H9 (cell line): ENCODE measurements around the gene ANKRD2. TPM values are rescaled to one million over a fixed set of nuclear protein-coding genes. Genes with fewer than 3 reads are reported as not detected.

ENCODE experiments used
- DNase-seq: peaks from one replicate; pipeline ENCODE4 v3.0.0-alpha.2; 2017
- H2AFZ ChIP-seq: one replicate; pipeline ENCODE4 v1.6.1; 2013; ENCODE audit warnings: mild to moderate bottlenecking, low read length, control low read depth, moderate library complexity
- H2AK5ac ChIP-seq: 2 replicates; pipeline ENCODE4 v1.6.1; 2013; ENCODE audit warnings: low read length, control low read depth, mixed read lengths; ENCODE audit not compliant: insufficient read length
- H2BK120ac ChIP-seq: one replicate; pipeline ENCODE4 v1.6.1; 2013; ENCODE audit warnings: low read depth, mild to moderate bottlenecking, low read length, control low read depth, inconsistent platforms; ENCODE audit not compliant: poor library complexity, severe bottlenecking
- H2BK12ac ChIP-seq: 2 replicates; pipeline ENCODE4 v1.6.1; 2013; ENCODE audit warnings: low read length, control low read depth, mixed read lengths, low read depth; ENCODE audit not compliant: insufficient read length
- H2BK15ac ChIP-seq: 2 replicates; pipeline ENCODE4 v1.6.1; 2013; ENCODE audit warnings: low read depth, low read length, control low read depth
- H2BK20ac ChIP-seq: one replicate; pipeline ENCODE4 v1.6.1; 2013; ENCODE audit warnings: low read depth, mild to moderate bottlenecking, low read length, control low read depth, inconsistent platforms; ENCODE audit not compliant: poor library complexity, severe bottlenecking
- H2BK5ac ChIP-seq: 2 replicates; pipeline ENCODE4 v1.6.1; 2013; ENCODE audit warnings: low read length, control low read depth, mixed read lengths; ENCODE audit not compliant: insufficient read length
- H3K14ac ChIP-seq: 2 replicates; pipeline ENCODE4 v1.6.1; 2013; ENCODE audit warnings: low read length, control low read depth; ENCODE audit not compliant: insufficient read depth
- H3K18ac ChIP-seq: 2 replicates; pipeline ENCODE4 v1.6.1; 2013; ENCODE audit warnings: low read depth, mild to moderate bottlenecking, mixed read lengths, low read length, control low read depth; ENCODE audit not compliant: insufficient read length
- H3K23ac ChIP-seq: 2 replicates; pipeline ENCODE4 v1.6.1; 2013; ENCODE audit warnings: low read length, control low read depth, mixed read lengths, low read depth; ENCODE audit not compliant: insufficient read length
- H3K23me2 ChIP-seq: 2 replicates; pipeline ENCODE4 v1.6.1; 2013; ENCODE audit warnings: low read depth, mild to moderate bottlenecking, mixed read lengths, low read length, control low read depth; ENCODE audit not compliant: insufficient read length, poor library complexity, severe bottlenecking
- H3K27ac ChIP-seq: 2 replicates; pipeline ENCODE4 v1.5.1; 2013; ENCODE audit warnings: low read length, control low read depth, mixed read lengths, low read depth; ENCODE audit not compliant: insufficient read length
- H3K27me3 ChIP-seq: 2 replicates; pipeline ENCODE4 v1.6.1; 2013; ENCODE audit warnings: low read length, control low read depth, inconsistent platforms; ENCODE audit not compliant: insufficient read depth
- H3K4ac ChIP-seq: 2 replicates; pipeline ENCODE4 v1.6.1; 2013; ENCODE audit warnings: low read depth, mild to moderate bottlenecking, control low read depth, inconsistent platforms, low read length, moderate library complexity
- H3K4me1 ChIP-seq: 2 replicates; pipeline ENCODE4 v1.6.1; 2013; ENCODE audit warnings: low read length, control low read depth, inconsistent platforms; ENCODE audit not compliant: insufficient read depth
- H3K4me2 ChIP-seq: 2 replicates; pipeline ENCODE4 v1.6.1; 2013; ENCODE audit warnings: low read length, control low read depth, mixed read lengths; ENCODE audit not compliant: insufficient read length, insufficient read depth
- H3K56ac ChIP-seq: 2 replicates; pipeline ENCODE4 v1.6.1; 2013; ENCODE audit warnings: low read depth, mild to moderate bottlenecking, mixed read lengths, low read length, control low read depth; ENCODE audit not compliant: insufficient read length
- H3K79me1 ChIP-seq: 2 replicates; pipeline ENCODE4 v1.6.1; 2013; ENCODE audit warnings: low read depth, mild to moderate bottlenecking, moderate library complexity, low read length, control low read depth, inconsistent platforms; ENCODE audit not compliant: insufficient read depth, poor library complexity, severe bottlenecking
- H3K79me2 ChIP-seq: 2 replicates; pipeline ENCODE4 v1.6.1; 2013; ENCODE audit warnings: low read length, control low read depth, inconsistent platforms; ENCODE audit not compliant: insufficient read depth
- H3K9ac ChIP-seq: 2 replicates; pipeline ENCODE4 v1.6.1; 2013; ENCODE audit warnings: low read length, control low read depth, mixed read lengths; ENCODE audit not compliant: insufficient read length; ENCODE audit errors: extremely low read depth
- H3K9me3 ChIP-seq: one replicate; pipeline ENCODE4 v1.6.1; 2013; ENCODE audit warnings: low read depth, low read length, inconsistent platforms; ENCODE audit not compliant: control insufficient read depth
- H3T11ph ChIP-seq: one replicate; pipeline ENCODE4 v1.6.1; 2013; ENCODE audit warnings: mild to moderate bottlenecking, low read length, control low read depth, inconsistent platforms
- H4K20me1 ChIP-seq: one replicate; pipeline ENCODE4 v1.6.1; 2013; ENCODE audit not compliant: control insufficient read depth, insufficient read length, insufficient read depth
- H4K5ac ChIP-seq: 2 replicates; pipeline ENCODE4 v1.6.1; 2013; ENCODE audit warnings: low read depth, mild to moderate bottlenecking, mixed read lengths, low read length, control low read depth; ENCODE audit not compliant: insufficient read length
- H4K8ac ChIP-seq: replicated peaks from 2 replicates; pipeline ENCODE4 v1.6.1; 2013; ENCODE audit warnings: low read length, control low read depth, mixed read lengths, low read depth; ENCODE audit not compliant: insufficient read length
- H4K91ac ChIP-seq: 2 replicates; pipeline ENCODE4 v1.6.1; 2013; ENCODE audit warnings: low read depth, mild to moderate bottlenecking, moderate library complexity, mixed read lengths, low read length, control low read depth; ENCODE audit not compliant: insufficient read length
- H3K27ac Mint-ChIP-seq, 3 experiments: 2 replicates in 2 of 3; 3 replicates in 1 of 3; pipeline ENCODE4 v1.8.0; 2020 to 2021; ENCODE audit warnings: mixed read lengths in 3 of 3, mild to moderate bottlenecking in 1 of 3, moderate library complexity in 1 of 3
- H3K27me3 Mint-ChIP-seq: 2 replicates; pipeline ENCODE4 v1.8.0; 2021; ENCODE audit warnings: low read depth, mild to moderate bottlenecking, moderate library complexity, mixed read lengths
- H3K36me3 Mint-ChIP-seq, 3 experiments: 2 replicates in 2 of 3; 3 replicates in 1 of 3; pipeline ENCODE4 v1.8.0; 2020 to 2021; ENCODE audit warnings: low read depth in 3 of 3, mixed read lengths in 3 of 3; ENCODE audit not compliant: insufficient read depth in 1 of 3
- H3K4me1 Mint-ChIP-seq, 2 experiments: 2 replicates each; pipeline ENCODE4 v1.8.0; 2020; ENCODE audit warnings: mixed read lengths in 2 of 2
- H3K4me3 Mint-ChIP-seq, 2 experiments: 2 replicates in 1 of 2; 3 replicates in 1 of 2; pipeline ENCODE4 v1.8.0; 2020 to 2021; ENCODE audit warnings: mild to moderate bottlenecking in 2 of 2, mixed read lengths in 2 of 2, moderate library complexity in 1 of 2
- H3K9me3 Mint-ChIP-seq, 2 experiments: 2 replicates in 1 of 2; 3 replicates in 1 of 2; pipeline ENCODE4 v1.8.0; 2020; ENCODE audit warnings: mild to moderate bottlenecking in 2 of 2, mixed read lengths in 2 of 2, moderate library complexity in 1 of 2
- CTCF ChIP-seq: fragments of 200-600 bp; sonication (generic); conservative IDR thresholded peaks from 3 replicates; pipeline ENCODE4 v1.8.0; 2021; ENCODE audit warnings: antibody characterized with exemption, mild to moderate bottlenecking
- whole genome bisulfite sequencing: extraction: QIAGEN DNeasy Blood & Tissue Kit; methylation state at CpG from one replicate; pipeline ENCODE4 v1.1.7; 2013; ENCODE audit warnings: missing lambda C conversion rate, low lambda C conversion rate, mixed read lengths; ENCODE audit not compliant: insufficient read length; ENCODE audit errors: extremely low coverage; 5-methylcytosine and 5-hydroxymethylcytosine counted together
- total RNA-seq: library from RNA; stranded (reverse); gene quantifications from 2 replicates; pipeline ENCODE4 v1.2.1, GENCODE V29; 2021

Gene ANKRD2
- total RNA-seq, 1 experiment from 2014 or later: not detected

- Mint-ChIP-seq H3K36me3 (peaks cover 4 to 9% (median 7%) of the 10 kb centered on the region in 3 experiments), H3K27me3 (no peaks in the 10 kb centered on the region; the same call in 1 of the 2 replicates), H3K4me3 (no peak overlapping the region), H3K27ac (no peak overlapping the region; a peak in 1 of 7 replicates), H3K4me1 (peaks cover 9 to 22% of the 10 kb centered on the region in 2 experiments), H3K9me3 (peaks cover 17 to 18% of the 10 kb centered on the region in 2 experiments)
- no peaks in the 10 kb centered on the region for H4K20me1 ChIP-seq
- H3T11ph ChIP-seq: no peak overlapping the region
- H4K5ac ChIP-seq: no peak overlapping the region
- no peak overlapping the region for H3K4ac ChIP-seq
- H3K14ac ChIP-seq: no peak overlapping the region
- H2BK5ac ChIP-seq: no peak overlapping the region
- H3K4me2 ChIP-seq: no peak overlapping the region
- no peak overlapping the region for H2AFZ ChIP-seq
- no CpG with 5 or more reads among the region's 14 CpGs for WGBS
- no peaks in the 10 kb centered on the region for H3K79me1 ChIP-seq
- H4K91ac ChIP-seq: no peak overlapping the region
- no peaks in the 10 kb centered on the region for H3K4me1 ChIP-seq
- no peak for DNase-seq
- no peak overlapping the region for H2BK15ac ChIP-seq
- no peaks in the 10 kb centered on the region for H3K23me2 ChIP-seq
- H3K18ac ChIP-seq: no peak overlapping the region
- H2BK120ac ChIP-seq: no peak overlapping the region
- H2BK20ac ChIP-seq: no peak overlapping the region
- H3K27me3 ChIP-seq: no peaks in the 10 kb centered on the region
- TF ChIP-seq CTCF: no peak
- H4K8ac ChIP-seq: no peak overlapping the region
- H3K9me3 ChIP-seq: no peaks in the 10 kb centered on the region
- H3K56ac ChIP-seq: no peak overlapping the region
- H3K23ac ChIP-seq: no peak overlapping the region
- H2BK12ac ChIP-seq: no peak overlapping the region
- no peaks in the 10 kb centered on the region for H3K79me2 ChIP-seq
- H3K9ac ChIP-seq: no peak overlapping the region
- no peak overlapping the region for H2AK5ac ChIP-seq
- no peak overlapping the region for H3K27ac ChIP-seq
Measured at GRCh38 chr10:97529685-97530465, 42.7 kb upstream of the ANKRD2 start.
